C4-2B (cell line): ENCODE results near the gene AKR1C3.

ENCODE experiments used
- ZFX ChIP-seq: fragments of 450-650 bp; IDR thresholded peaks from 2 replicates; pipeline ENCODE4 v1.6.1; 2017
- TF ChIP-seq, protein P1 (sequence below): fragments of 450-650 bp; conservative IDR thresholded peaks from 2 replicates; pipeline ENCODE4 v1.5.1; 2017; ENCODE audit warnings: mild to moderate bottlenecking

DNA sequence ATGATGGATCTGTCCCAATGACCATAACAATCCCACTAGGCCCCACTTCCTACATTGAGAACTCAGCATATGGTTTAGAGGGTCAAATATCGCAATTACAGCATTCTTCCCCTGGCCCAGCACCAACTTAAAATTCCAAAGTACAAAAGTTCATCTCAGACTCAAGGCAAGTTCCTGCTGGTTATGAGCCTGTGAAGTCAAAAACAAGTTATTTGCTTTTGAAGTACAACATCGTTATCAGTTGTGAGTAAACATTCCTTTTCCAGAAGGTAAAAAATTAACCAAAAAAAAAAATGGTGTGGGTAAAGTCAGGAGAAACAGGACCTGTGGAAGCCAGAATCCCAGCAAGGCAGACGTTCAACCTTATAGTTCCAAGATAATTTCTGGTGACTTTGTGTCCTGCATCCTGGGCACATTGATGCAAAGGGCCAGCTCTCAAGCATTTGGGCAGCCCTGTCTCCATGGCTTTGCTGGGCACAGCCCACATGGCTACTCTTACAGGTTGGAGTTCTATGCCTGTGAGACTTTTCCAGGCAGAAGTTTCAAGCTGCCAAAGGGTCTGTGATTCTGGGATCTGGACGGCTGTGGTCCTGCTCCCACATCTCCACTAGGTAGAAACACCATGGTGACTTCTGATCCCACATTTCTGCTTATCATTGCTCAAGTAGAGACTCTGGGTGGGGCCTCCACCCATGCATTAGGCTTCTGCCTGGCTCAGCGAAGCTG is 53.2 kb downstream of the AKR1C3 start:
- TF ChIP-seq, protein P1, sequence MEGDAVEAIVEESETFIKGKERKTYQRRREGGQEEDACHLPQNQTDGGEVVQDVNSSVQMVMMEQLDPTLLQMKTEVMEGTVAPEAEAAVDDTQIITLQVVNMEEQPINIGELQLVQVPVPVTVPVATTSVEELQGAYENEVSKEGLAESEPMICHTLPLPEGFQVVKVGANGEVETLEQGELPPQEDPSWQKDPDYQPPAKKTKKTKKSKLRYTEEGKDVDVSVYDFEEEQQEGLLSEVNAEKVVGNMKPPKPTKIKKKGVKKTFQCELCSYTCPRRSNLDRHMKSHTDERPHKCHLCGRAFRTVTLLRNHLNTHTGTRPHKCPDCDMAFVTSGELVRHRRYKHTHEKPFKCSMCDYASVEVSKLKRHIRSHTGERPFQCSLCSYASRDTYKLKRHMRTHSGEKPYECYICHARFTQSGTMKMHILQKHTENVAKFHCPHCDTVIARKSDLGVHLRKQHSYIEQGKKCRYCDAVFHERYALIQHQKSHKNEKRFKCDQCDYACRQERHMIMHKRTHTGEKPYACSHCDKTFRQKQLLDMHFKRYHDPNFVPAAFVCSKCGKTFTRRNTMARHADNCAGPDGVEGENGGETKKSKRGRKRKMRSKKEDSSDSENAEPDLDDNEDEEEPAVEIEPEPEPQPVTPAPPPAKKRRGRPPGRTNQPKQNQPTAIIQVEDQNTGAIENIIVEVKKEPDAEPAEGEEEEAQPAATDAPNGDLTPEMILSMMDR: no peak
- TF ChIP-seq ZFX: no peak
